Measurements from ENCODE around the gene UCN3.
"Not testable (repeated sequence)": the region's sequence is repeated elsewhere in the genome, so short reads cannot be mapped to it uniquely, and the experiment has no call there.

UCN3 gene

GRCh38 chr10:5410787-5411186, 46.0 kb downstream of the UCN3 start:
- not testable (repeated sequence) for DNase-seq (ENCODE audit: low read depth)

GRCh38 chr10:5411941-5412276, 47.1 kb downstream of the UCN3 start:
- no peak for DNase-seq (ENCODE audit: low read depth)

- peak; percentile 50 for DNase-seq (ENCODE audit: low read depth)
Observed at GRCh38 chr10:5412277-5412941, 47.6 kb downstream of the UCN3 start, which contains the start of gene NET1. Gene NET1 (plus strand): TSS chr10:5412557. CDS start chr10:5412693, 136 bp downstream.

GRCh38 chr10:5413012-5413938, 48.5 kb downstream of the UCN3 start:
- DNase-seq (ENCODE audit: low read depth): no peak

- DNase-seq (ENCODE audit: low read depth): no peak
Observed at GRCh38 chr10:5416981-5417380, 52.2 kb downstream of the UCN3 start.

- no peak for DNase-seq (ENCODE audit: low read depth)
Observed at GRCh38 chr10:5418584-5418983, 53.8 kb downstream of the UCN3 start.

- DNase-seq (ENCODE audit: low read depth): no peak
Observed at GRCh38 chr10:5419466-5420094, 54.8 kb downstream of the UCN3 start.

GRCh38 chr10:5423771-5424170, 59.0 kb downstream of the UCN3 start:
- DNase-seq (ENCODE audit: low read depth): no peak

Data from activated T-helper 1 cell treated with Interleukin-2 at 50 U/mL for 16 hours (primary cell).